Skeletal muscle satellite cell (primary cell): ENCODE data around the gene ARL15.

Source experiments
- H3K27me3 ChIP-seq: 2 replicates; pipeline ENCODE4 v1.7.0; 2013; ENCODE audit warnings: low read length; ENCODE audit not compliant: control insufficient read depth, insufficient read depth
- H3K36me3 ChIP-seq: 2 replicates; pipeline ENCODE4 v1.7.0; 2013; ENCODE audit warnings: mild to moderate bottlenecking, control low read depth, low read length; ENCODE audit not compliant: insufficient read depth
- H3K4me1 ChIP-seq: 2 replicates; pipeline ENCODE4 v1.7.0; 2013; ENCODE audit warnings: low read length; ENCODE audit not compliant: control insufficient read depth, insufficient read depth
- H3K4me2 ChIP-seq: 2 replicates; pipeline ENCODE4 v1.7.0; 2013; ENCODE audit warnings: mild to moderate bottlenecking, low read length
- H3K4me3 ChIP-seq: 2 replicates; pipeline ENCODE4 v1.7.0; 2013; ENCODE audit warnings: low read length
- H3K9ac ChIP-seq: 2 replicates; pipeline ENCODE4 v1.7.0; 2013; ENCODE audit warnings: mild to moderate bottlenecking, low read depth, low read length, moderate library complexity
- H3K9me3 ChIP-seq: replicated peaks from 2 replicates; pipeline ENCODE4 v1.7.0; 2013; ENCODE audit warnings: mild to moderate bottlenecking, control low read depth, low read length

ARL15 gene

DNA sequence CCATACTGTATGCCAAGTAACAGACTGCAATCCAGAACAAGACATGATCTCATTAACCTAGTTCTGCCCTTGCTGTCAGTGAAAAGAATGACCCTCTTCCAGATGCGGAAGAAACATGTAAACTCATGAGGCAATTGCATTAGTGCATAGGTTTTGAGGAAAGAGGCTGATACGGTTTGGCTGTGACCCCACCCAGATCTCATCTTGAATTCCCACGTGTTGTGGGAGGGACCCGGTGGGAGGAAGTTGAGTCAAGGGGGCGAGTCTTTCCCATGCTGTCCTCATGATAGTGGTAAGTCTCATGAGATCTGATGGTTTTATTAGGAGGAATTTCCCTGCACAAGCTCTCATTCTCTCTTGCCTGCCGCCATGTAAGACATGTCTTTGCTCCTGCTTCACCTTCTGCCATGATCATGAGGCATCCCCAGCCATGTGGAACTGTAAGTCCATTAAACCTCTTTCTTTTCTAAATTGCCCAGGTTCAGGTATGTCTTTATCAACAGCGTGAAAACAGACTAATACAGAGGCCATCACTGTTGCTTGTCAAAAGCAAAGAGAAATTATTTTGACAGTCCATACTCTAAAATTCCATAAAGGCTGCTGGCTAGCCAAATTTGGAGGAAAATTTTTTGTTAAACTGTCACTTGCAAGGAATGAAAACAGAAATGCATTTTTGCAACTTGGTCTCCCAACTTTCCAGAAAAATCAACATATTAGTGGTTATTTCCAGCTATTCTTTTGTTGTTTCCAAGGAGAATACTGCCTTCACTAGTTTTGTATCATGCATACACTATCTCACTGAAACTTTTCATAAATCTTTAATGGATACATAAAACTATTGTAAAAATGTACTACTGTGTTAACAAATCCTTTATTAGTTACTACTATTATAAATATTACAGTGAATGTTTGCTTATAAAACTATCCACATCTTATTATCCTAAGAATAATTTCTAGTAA is 3.2 kb upstream of the ARL15 start:
- Histone ChIP-seq H3K4me3 (no peak overlapping the region), H3K4me2 (no peak overlapping the region), H3K9ac (no peak overlapping the region), H3K9me3 (no peaks in the 10 kb centered on the region), H3K4me1 (peaks cover 12% of the 10 kb centered on the region), H3K27me3 (no peaks in the 10 kb centered on the region), H3K36me3 (no peaks in the 10 kb centered on the region)

DNA sequence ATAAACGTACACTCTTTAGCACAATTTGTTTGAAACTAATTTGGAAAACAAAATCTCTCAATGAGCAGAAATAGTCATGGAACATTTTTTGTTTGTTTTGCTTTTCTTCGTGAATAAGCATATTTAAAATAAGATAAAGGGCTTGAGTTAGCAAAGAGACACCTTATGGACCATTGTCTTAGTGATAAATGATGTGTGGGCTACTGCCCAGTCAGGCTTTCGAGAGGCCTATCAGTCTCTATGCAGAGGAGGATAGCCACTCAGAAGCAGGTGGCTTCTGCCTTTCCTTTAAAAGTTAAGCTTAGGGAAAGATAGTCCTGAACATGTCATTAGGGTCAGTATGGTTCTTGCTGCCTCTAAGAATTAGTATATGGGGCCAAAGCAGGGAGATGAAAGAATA is 2.1 kb upstream of the ARL15 start:
- Histone ChIP-seq H3K4me2 (no peak overlapping the region), H3K9me3 (no peaks in the 10 kb centered on the region), H3K4me3 (no peak overlapping the region), H3K4me1 (peaks cover 12% of the 10 kb centered on the region), H3K36me3 (no peaks in the 10 kb centered on the region), H3K9ac (no peak overlapping the region), H3K27me3 (no peaks in the 10 kb centered on the region)

DNA sequence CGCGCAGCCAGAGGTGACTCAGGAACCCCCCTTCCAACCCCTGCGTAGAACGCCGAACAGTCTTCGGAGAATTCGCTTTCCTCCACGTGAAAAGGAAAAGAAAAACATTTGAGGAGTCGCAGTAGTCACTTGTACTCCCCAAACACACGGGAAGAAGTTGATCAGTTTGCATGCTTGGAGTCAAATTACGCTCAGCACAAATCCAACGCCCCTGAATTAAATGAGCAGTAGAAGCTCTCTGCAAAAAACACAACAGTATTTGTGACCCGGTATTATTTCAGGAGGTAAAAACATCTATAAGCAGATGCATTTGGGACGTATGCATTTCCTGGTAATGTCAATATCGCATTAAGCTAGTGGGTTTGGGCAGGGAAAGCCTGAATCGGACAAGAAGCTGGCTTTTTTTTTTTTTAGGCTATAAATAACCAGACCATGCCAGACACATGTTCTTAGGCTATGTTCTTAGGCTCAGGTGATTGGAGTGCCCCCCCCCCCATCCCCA is 854 bp upstream of the ARL15 start:
- H3K4me1 ChIP-seq, result peaks cover 12% of the 10 kb centered on the region
- H3K9me3 ChIP-seq, result no peaks in the 10 kb centered on the region
- peak overlapping the region; percentile 97 for H3K4me3 ChIP-seq
- H3K4me2 ChIP-seq, result peak overlapping the region; percentile 100
- H3K9ac ChIP-seq, result peak overlapping the region; percentile 91
- H3K27me3 ChIP-seq, result no peaks in the 10 kb centered on the region
- H3K36me3 ChIP-seq, result no peaks in the 10 kb centered on the region

DNA sequence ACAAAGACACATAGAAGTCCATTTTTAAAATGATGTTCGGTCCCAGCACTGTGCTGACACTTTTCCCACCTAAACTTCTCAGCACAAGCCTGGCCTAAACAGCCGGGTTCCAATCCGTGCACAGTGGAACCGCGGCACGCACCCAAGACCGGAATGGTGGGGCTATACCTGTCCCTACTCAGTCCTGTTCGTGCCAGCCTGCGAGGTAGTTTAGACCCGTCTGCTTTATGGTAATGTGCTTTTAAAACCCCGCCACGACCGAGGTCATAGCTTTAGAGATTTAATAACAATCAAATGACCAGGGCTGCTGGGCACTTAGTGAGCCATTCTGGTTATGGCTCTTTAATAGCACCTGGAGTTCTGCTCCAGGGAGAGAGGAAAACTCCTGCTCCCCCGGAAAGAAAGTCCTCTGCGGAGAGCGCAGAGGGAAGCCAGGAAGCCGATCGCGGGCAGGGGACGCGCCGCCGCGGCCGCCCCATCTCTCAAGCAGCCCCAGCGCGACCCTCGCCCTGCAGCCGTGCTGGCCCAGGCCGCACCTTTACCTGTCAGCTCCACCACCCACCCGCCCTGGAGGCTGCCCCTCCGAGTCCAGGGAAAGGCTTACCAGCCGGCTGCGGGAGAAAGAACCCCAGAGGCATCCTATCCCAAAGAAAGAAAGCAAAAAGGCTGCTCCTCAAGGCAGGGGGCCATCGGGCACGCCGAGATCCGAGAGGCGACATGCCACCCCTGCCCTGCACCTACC is 511 bp downstream of the ARL15 start:
- Histone ChIP-seq H3K4me2 (peak overlapping the region; percentile 100), H3K9ac (peak overlapping the region; percentile 91), H3K9me3 (no peaks in the 10 kb centered on the region), H3K27me3 (no peaks in the 10 kb centered on the region), H3K36me3 (no peaks in the 10 kb centered on the region), H3K4me3 (peak overlapping the region; percentile 97), H3K4me1 (peaks cover 12% of the 10 kb centered on the region)

DNA sequence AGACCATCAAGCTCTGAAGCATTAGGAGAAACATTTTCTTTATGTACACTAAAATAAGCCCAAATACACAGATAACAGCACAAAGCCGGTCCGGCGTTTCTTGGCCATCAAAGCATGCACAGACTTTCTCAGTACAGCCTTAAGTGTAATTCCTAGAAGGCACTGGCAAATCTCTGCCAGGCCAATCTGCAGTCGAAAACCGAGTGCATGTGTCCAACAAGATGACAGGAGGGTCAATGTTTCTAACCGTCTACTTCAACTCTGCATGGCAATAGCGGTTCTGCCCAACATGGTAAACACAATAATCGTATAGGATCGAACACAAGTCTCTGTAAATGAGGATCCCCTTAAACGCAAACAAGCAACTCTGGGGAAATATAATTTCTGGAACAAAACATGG is 1.1 kb downstream of the ARL15 start:
- Histone ChIP-seq H3K4me1 (peaks cover 12% of the 10 kb centered on the region), H3K27me3 (no peaks in the 10 kb centered on the region), H3K4me2 (peak overlapping the region; percentile 100), H3K4me3 (peak overlapping the region; percentile 97), H3K36me3 (no peaks in the 10 kb centered on the region), H3K9ac (peak overlapping the region; percentile 91), H3K9me3 (no peaks in the 10 kb centered on the region)

DNA sequence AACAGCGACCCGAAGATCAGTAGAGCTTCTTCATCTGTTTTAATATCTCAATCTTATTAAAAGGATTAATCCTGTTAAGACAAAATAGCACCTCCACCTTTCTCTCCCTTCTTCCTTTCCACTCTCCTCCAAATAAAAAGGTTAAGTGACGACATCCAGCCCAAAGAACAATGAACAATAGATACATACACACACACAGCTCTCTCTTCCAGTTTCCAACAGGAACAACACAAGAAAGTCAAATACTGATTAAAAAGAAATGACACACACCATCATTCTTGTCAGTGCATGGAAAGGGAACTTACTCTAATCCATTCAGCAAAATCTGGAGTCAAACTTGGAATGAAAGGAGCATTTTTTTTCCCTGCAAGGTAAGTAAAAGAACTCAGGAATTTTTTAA is 2.8 kb downstream of the ARL15 start:
- no peaks in the 10 kb centered on the region for H3K9me3 ChIP-seq
- peaks cover 12% of the 10 kb centered on the region for H3K4me1 ChIP-seq
- H3K9ac ChIP-seq, result no peak overlapping the region
- H3K27me3 ChIP-seq, result no peaks in the 10 kb centered on the region
- H3K4me2 ChIP-seq, result no peak overlapping the region
- H3K36me3 ChIP-seq, result no peaks in the 10 kb centered on the region
- H3K4me3 ChIP-seq, result no peak overlapping the region

DNA sequence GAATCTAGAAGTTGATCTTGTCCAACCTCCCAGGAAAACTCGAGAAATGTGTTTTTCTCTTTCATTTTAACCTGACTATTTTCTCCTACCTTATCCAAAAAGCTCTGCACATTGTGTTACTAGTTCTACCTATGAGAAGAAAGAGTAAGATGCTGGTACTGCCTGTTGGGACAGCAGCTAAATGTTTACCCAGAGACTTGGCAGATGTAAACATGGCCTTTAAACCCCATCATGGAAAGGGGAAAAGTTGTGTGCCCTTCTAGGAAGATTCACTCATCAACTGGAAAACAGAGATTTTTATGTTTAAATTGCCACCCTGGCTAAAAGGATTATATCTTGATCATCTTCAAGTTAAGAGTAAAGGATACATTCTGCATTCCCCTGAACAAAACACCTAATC is 3.5 kb downstream of the ARL15 start:
- Histone ChIP-seq H3K27me3 (no peaks in the 10 kb centered on the region), H3K4me1 (peaks cover 17% of the 10 kb centered on the region), H3K4me3 (no peak overlapping the region)

DNA sequence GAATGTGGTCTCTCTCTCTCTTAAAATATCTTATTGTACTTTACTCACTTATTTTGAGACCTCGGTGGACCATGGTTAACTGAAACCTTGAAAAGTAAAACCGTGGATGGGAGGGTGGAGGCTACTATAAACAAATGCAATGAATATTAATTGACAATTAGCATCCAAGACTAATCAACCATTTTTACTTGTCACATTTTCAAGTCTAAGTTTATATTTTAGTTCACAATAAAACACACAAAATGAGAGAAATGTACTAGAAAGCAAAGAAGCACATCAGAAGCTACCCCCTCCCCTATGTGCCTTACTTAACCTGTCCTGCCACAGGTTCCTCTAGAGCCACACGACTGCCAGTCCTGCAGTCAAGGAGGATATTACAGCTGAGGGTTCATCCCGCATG is 4.6 kb downstream of the ARL15 start:
- no peaks in the 10 kb centered on the region for H3K36me3 ChIP-seq
- no peak overlapping the region for H3K9ac ChIP-seq
- H3K4me3 ChIP-seq, result no peak overlapping the region
- no peak overlapping the region for H3K4me2 ChIP-seq
- no peaks in the 10 kb centered on the region for H3K27me3 ChIP-seq
- H3K9me3 ChIP-seq, result no peaks in the 10 kb centered on the region
- H3K4me1 ChIP-seq, result peaks cover 13% of the 10 kb centered on the region

More for the DNA sequence above, 3.5 kb downstream of the ARL15 start:
- Histone ChIP-seq H3K36me3 (no peaks in the 10 kb centered on the region), H3K4me2 (no peak overlapping the region), H3K9ac (no peak overlapping the region), H3K9me3 (no peaks in the 10 kb centered on the region)

DNA sequence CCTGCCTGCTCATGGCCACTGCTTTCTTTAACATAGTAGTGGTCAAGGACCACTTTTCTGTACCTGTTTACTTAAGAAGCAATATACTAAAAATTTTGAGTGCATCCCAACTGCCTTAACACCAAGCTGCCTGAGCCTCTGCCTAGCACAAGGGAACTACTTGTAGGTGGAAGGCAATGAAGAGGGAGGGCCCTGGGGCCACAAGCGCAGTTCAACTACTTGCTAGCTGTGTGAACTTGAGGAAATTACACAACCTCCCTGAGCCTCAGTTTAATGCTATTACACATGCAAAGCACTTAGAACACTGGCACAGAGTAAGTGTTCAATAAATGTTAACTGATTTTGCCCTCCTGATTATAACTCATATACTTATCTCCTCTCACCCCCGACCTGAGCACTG is 6.3 kb downstream of the ARL15 start:
- H3K4me3 ChIP-seq, result no peak overlapping the region
- H3K36me3 ChIP-seq, result no peaks in the 10 kb centered on the region
- peaks cover 9% of the 10 kb centered on the region for H3K4me1 ChIP-seq
- no peak overlapping the region for H3K4me2 ChIP-seq
- no peaks in the 10 kb centered on the region for H3K9me3 ChIP-seq
- no peaks in the 10 kb centered on the region for H3K27me3 ChIP-seq
- H3K9ac ChIP-seq, result no peak overlapping the region

DNA sequence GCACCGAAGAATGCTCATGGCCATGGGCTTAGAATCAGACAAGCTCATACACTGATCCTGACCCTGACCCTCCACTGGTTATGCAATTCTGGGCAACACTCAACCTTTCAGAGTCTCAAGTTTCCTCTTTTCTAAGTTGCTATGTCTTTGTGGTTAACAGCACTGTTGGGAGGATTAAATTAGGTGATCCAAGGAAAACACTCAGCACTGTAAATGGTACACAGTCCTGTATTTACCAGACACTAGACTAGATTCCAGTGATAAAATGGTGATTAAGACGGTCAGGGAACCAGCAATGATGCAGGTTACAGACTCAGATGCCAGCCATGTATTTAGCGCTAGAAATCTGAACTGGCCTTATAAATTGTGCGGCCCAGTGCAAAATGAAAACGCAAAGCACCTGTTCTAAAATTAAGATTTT is 8.1 kb downstream of the ARL15 start:
- Histone ChIP-seq H3K9me3 (no peaks in the 10 kb centered on the region), H3K27me3 (no peaks in the 10 kb centered on the region), H3K4me1 (peaks cover 5% of the 10 kb centered on the region), H3K9ac (no peak overlapping the region), H3K4me3 (no peak overlapping the region), H3K4me2 (no peak overlapping the region), H3K36me3 (no peaks in the 10 kb centered on the region)

DNA sequence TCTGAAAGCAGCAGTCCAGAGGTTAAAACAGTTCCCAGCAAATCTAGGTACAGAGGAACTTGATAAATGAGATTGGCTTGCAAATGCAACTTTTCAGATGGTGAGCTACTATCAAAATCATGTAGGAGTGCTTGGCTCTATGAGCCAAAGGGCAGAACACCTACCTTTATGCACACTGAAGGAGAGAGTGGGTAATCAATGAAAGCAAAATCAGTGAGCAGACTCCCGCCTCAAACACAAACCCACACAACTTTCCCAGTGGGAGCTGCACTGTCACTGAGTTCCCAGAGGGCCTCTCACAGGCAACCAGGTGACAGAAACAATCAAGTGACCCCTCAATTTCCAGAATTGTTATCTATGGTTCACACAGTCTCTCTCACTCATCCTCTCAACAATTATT is 8.5 kb downstream of the ARL15 start:
- no peaks in the 10 kb centered on the region for H3K27me3 ChIP-seq
- H3K4me3 ChIP-seq, result no peak overlapping the region
- H3K4me1 ChIP-seq, result peaks cover 5% of the 10 kb centered on the region
- H3K9ac ChIP-seq, result no peak overlapping the region
- no peak overlapping the region for H3K4me2 ChIP-seq
- no peaks in the 10 kb centered on the region for H3K9me3 ChIP-seq
- no peaks in the 10 kb centered on the region for H3K36me3 ChIP-seq
